GM10248 (cell line): ENCODE data around the gene FYB1.

Source experiments
- CTCF ChIA-PET: fragments of 300-600 bp; sonication (Branson Sonifier 250); formaldehyde crosslinking; extraction: SDS; loops from one replicate; lab custom pipeline; 2021; ENCODE audit warnings: antibody characterized with exemption; lab: Yijun Ruan, JAX
- POLR2A ChIA-PET: fragments of 350-650 bp; sonication (Branson Sonifier 250); formaldehyde crosslinking; extraction: SDS; loops from one replicate; lab custom pipeline; 2020; ENCODE audit warnings: antibody characterized with exemption; lab: Yijun Ruan, JAX
- DNase-seq: peaks from one replicate; pipeline ENCODE4 v3.0.0; 2012; ENCODE audit errors: extremely low spot score
- CTCF ChIP-seq: IDR thresholded peaks from 2 replicates; pipeline ENCODE4 v1.5.1; 2012; ENCODE audit warnings: mild to moderate bottlenecking, low read depth; ENCODE audit errors: extremely low read depth, missing control alignments, control extremely low read depth

Gene FYB1

GRCh38 chr5:39201781-39202596 is 17.4 kb downstream of the FYB1 start:
- TF ChIP-seq CTCF, result no peak
- ChIA-PET CTCF (interaction anchor here (0.9 to 1.3 kb wide), 5 partner anchors 9 to 121 kb away, joined by 3 to 6 read pairs (median 4); no protein-coding TSS in a partner anchor), POLR2A (no interaction called here)
- no peak for DNase-seq

DNA sequence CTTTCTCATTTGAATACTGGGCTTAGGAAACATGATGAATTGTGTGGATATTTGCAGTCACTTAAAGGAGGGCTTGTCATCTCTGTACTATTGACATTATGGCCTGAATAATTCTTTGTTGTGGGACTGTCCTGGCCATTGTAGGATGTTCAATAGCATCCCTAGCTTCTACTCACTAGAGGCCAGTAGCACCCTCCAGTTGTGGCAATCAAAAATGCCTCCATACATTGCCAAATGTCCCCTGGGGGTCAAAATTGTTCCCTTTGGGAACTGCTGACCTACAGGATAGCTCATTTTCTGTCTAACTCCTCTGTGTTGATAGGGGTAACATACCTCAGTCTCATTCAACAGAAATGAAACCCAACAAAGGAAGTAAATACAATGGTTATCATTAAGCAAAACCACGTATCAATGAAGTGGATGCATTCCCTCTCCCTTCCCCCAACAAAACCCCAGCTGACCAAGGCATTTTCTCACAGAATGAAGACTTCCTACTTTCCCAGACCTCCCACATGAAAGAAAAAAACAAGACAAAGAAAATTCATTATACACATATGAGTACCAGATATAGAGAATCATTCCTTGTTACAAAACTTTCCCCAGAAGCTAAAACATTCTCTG is 18.1 kb downstream of the FYB1 start:
- POLR2A ChIA-PET, result no interaction called here
- DNase-seq, result no peak
- TF ChIP-seq CTCF, result no peak
- CTCF ChIA-PET, result interaction anchor here (0.8 to 1.3 kb wide), 5 partner anchors 10 to 120 kb away, joined by 3 to 4 read pairs (median 3); no protein-coding TSS in a partner anchor

DNA sequence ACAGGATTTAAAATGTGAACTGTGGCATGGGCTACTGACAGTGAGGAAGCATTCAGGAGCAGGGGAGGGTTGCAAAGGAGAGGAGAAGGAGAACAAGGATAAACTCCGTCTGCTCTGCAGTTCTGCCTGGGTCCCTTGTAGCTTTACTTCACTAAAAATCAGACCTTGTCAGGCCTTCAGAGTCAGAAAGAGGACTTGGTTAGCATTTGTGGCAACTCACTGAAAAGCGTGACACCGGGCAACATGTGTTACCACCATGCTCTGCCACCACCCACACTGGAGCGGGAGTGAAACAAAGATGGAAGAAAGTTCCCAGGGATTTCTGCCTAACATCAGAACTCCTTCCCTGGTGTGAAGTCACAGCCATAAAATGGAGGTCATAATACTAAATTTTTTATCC is 19.3 kb downstream of the FYB1 start:
- ChIA-PET CTCF (interaction anchor here (1.2 kb wide), 1 partner anchor 18 kb away, joined by 3 read pairs; no protein-coding TSS in a partner anchor), POLR2A (no interaction called here)
- no peak for DNase-seq
- no peak for TF ChIP-seq CTCF

GRCh38 chr5:39199335-39199734 is 20.0 kb downstream of the FYB1 start:
- DNase-seq, result no peak
- ChIA-PET CTCF (no interaction called here), POLR2A (no interaction called here)
- TF ChIP-seq CTCF, result no peak

GRCh38 chr5:39198127-39198526 is 21.2 kb downstream of the FYB1 start:
- no peak for DNase-seq
- ChIA-PET CTCF (no interaction called here), POLR2A (no interaction called here)
- TF ChIP-seq CTCF, result no peak

- no peak for DNase-seq
- ChIA-PET POLR2A (no interaction called here), CTCF (no interaction called here)
- no peak for TF ChIP-seq CTCF
Measured at GRCh38 chr5:39197556-39197955, 21.8 kb downstream of the FYB1 start.
